RWPE2 (cell line): ENCODE results near the gene SMAD9.

Experiments
- ATAC-seq: fragments of 200-7000 bp; cut with Tn5 transposase; 3 replicates; pipeline ENCODE4 v1.9.1; 2021; ENCODE audit warnings: low read depth
- DNase-seq: peaks from one replicate; pipeline ENCODE4 v3.0.0-alpha.2; 2020; ENCODE audit warnings: low spot score
- H3K27ac ChIP-seq: fragments of 450-650 bp; 2 replicates; pipeline ENCODE4 v1.5.1; 2017; ENCODE audit warnings: mild to moderate bottlenecking; ENCODE audit not compliant: poor library complexity, severe bottlenecking
- H3K27me3 ChIP-seq: fragments of 250-450 bp; sonication (Bioruptor Pico); 2 replicates; pipeline ENCODE4 v1.5.1; 2021; ENCODE audit warnings: mild to moderate bottlenecking, moderate library complexity; ENCODE audit not compliant: insufficient read depth, poor library complexity, severe bottlenecking
- H3K36me3 ChIP-seq: fragments of 250-450 bp; sonication (Bioruptor Pico); 2 replicates; pipeline ENCODE4 v1.5.1; 2020; ENCODE audit warnings: low read depth, mild to moderate bottlenecking, moderate library complexity
- H3K4me1 ChIP-seq: fragments of 250-450 bp; sonication (Bioruptor Pico); 2 replicates; pipeline ENCODE4 v1.5.1; 2021; ENCODE audit warnings: mild to moderate bottlenecking, moderate library complexity; ENCODE audit not compliant: insufficient read depth, poor library complexity, severe bottlenecking
- H3K4me3 ChIP-seq: fragments of 250-450 bp; sonication (Bioruptor Pico); 2 replicates; pipeline ENCODE4 v1.5.1; 2021; ENCODE audit warnings: mild to moderate bottlenecking, moderate library complexity; ENCODE audit not compliant: severe bottlenecking
- H3K9me3 ChIP-seq: fragments of 250-450 bp; sonication (Bioruptor Pico); 2 replicates; pipeline ENCODE4 v1.5.1; 2021; ENCODE audit warnings: mild to moderate bottlenecking, moderate library complexity; ENCODE audit not compliant: severe bottlenecking
- CTCF ChIP-seq: fragments of 450-650 bp; IDR thresholded peaks from one replicate; pipeline ENCODE4 v1.5.1; 2017; ENCODE audit warnings: mild to moderate bottlenecking, moderate library complexity; ENCODE audit not compliant: poor library complexity, severe bottlenecking

SMAD9 gene

DNA sequence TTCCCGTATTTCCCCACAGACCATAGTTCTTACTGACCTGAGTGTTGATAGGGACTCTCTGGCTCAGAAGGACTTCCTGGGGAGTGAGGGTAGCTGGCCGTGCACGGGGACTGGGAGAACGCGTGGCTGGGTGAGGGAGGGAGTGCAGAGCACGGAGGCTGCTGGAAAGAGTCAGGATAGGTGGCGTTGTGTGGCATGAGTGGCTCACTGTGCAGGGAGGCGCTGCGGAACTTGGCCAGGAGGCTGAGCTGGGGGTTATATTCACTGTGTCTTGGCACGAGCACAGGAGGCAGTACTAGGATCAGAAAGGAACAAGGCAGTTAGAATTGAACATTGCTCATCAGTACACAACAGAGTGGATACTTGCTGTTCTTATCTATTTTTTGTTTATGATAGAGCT is 47.4 kb downstream of the SMAD9 start:
- ATAC-seq = no peak
- no peak for DNase-seq
- TF ChIP-seq CTCF = no peak
- H3K27me3 ChIP-seq = no peaks in the 10 kb centered on the region
- H3K9me3 ChIP-seq = no peaks in the 10 kb centered on the region
- H3K4me3 ChIP-seq = no peak overlapping the region
- no peak overlapping the region for H3K27ac ChIP-seq
- peaks cover 3% of the 10 kb centered on the region for H3K4me1 ChIP-seq
- no peaks in the 10 kb centered on the region for H3K36me3 ChIP-seq

DNA sequence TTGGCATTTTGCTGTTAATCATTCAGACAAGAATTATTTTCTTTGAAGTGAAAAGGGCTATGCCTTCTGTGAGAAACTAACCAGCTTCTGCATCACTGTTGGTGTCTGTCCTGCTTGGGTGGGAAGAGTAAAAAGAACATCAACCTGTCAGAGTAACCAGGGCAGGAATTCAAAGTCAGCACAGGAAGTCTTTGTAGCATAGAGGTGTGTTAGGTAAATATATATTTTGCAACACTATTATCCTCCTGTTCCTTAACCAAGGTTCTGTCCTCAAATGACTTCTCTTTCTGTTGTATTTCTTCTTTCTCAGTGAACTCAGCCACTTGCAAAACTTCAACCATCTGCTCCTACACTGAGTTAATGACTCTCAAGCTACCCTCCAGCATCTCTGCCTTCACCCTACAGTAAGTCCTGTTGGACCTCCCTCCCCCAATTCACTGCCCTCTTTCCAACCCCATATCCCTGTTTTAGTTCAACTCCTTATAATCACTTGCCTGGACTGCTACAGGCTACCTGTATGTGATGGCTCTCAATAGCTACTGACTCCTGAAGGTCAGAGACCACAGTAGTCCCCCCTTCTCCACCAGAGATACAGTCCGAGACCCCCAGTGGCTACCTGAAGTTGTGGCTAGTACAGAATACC is 49.9 kb downstream of the SMAD9 start:
- no peak for DNase-seq
- no peak for TF ChIP-seq CTCF
- peaks cover 3% of the 10 kb centered on the region for H3K4me1 ChIP-seq
- no peaks in the 10 kb centered on the region for H3K36me3 ChIP-seq
- no peak overlapping the region for H3K27ac ChIP-seq
- peak; percentile 57; the same call in 2 of the 3 replicates for ATAC-seq
- no peaks in the 10 kb centered on the region for H3K27me3 ChIP-seq
- H3K4me3 ChIP-seq = no peak overlapping the region
- H3K9me3 ChIP-seq = no peaks in the 10 kb centered on the region

- H3K27me3 ChIP-seq = no peaks in the 10 kb centered on the region
- no peak for TF ChIP-seq CTCF
- peaks cover 3% of the 10 kb centered on the region for H3K4me1 ChIP-seq
- H3K9me3 ChIP-seq = no peaks in the 10 kb centered on the region
- no peak overlapping the region for H3K4me3 ChIP-seq
- DNase-seq (no peak), ATAC-seq (no peak)
- H3K36me3 ChIP-seq = no peaks in the 10 kb centered on the region
- no peak overlapping the region for H3K27ac ChIP-seq
These were observed 53.8 kb downstream of the SMAD9 start for GRCh38 chr13:36866232-36866631.

GRCh38 chr13:36865265-36865664 is 54.8 kb downstream of the SMAD9 start:
- no peak for DNase-seq
- Histone ChIP-seq H3K27ac (no peak overlapping the region), H3K27me3 (no peaks in the 10 kb centered on the region), H3K4me1 (peaks cover under 1% of the 10 kb centered on the region), H3K9me3 (no peaks in the 10 kb centered on the region), H3K4me3 (no peak overlapping the region), H3K36me3 (no peaks in the 10 kb centered on the region)
- no peak for TF ChIP-seq CTCF
- ATAC-seq = no peak

DNA sequence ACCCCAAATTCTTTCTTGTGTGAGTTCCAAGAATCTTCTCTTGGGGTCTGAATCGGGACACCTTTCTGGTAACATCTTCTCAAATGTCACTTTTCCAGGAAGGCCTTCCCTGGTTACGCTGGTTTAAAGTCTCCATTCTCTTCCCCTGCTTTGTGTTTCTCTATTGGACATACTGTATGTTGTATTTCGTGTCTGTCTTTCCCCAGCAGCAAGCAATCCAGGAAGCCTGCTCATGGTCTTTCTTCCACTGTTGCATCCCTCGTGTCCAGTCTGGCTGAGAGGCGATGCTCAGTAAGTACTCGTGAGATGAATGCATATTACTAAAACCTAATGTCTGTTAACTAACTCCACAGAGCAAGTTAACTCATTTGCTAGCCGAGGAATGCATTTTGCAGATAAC is 57.3 kb downstream of the SMAD9 start:
- no peaks in the 10 kb centered on the region for H3K27me3 ChIP-seq
- H3K27ac ChIP-seq = no peak overlapping the region
- DNase-seq (no peak), ATAC-seq (no peak)
- H3K36me3 ChIP-seq = no peaks in the 10 kb centered on the region
- no peaks in the 10 kb centered on the region for H3K9me3 ChIP-seq
- H3K4me3 ChIP-seq = no peak overlapping the region
- H3K4me1 ChIP-seq = no peaks in the 10 kb centered on the region
- TF ChIP-seq CTCF = no peak
